ENCODE measurements around the gene ARHGEF17. TPM values are rescaled to one million over a fixed set of nuclear protein-coding genes. Genes with fewer than 3 reads are reported as not detected.

ARHGEF17 gene
- total and polyA plus RNA-seq, 4 donors: 2.6 to 12.6 (median 5.7) TPM

GRCh38 chr11:73391665-73392064 is 83.6 kb downstream of the ARHGEF17 start:
- no peak for DNase-seq (ENCODE audit: low spot score)
- no peak for TF ChIP-seq JUND (IDR thresholded peaks at IDR 0.05)
- TF ChIP-seq ZBTB33 (IDR thresholded peaks at IDR 0.05): no peak
- TF ChIP-seq TAF1 (conservative IDR thresholded peaks at IDR 0.05): no peak
- Histone ChIP-seq H3K36me3 (ENCODE audit: control insufficient read depth in 4 of 4, insufficient read depth in 3 of 4, low read depth in 1 of 4, low read length in 3 of 4) (no peaks in the 10 kb centered on the region), H3K27me3 (ENCODE audit: control insufficient read depth in 4 of 4, insufficient read depth in 4 of 4, low read length in 3 of 4) (no peaks in the 10 kb centered on the region), H3K9ac (ENCODE audit: low read depth in 1 of 2, low read length in 2 of 2) (no peak overlapping the region), H3K27ac (ENCODE audit: low read depth in 1 of 2, low read length in 2 of 2) (no peak overlapping the region), H3K4me3 (ENCODE audit: low read depth in 1 of 3, low read length in 3 of 3) (no peak overlapping the region), H3K4me1 (ENCODE audit: control insufficient read depth in 4 of 4, insufficient read depth in 4 of 4, low read length in 3 of 4) (peaks cover 0 to 3% (median 0%) of the 10 kb centered on the region in 4 donors), H3K9me3 (ENCODE audit: control insufficient read depth in 4 of 4, low read length in 3 of 4) (no peaks in the 10 kb centered on the region)
- 94% methylated on average over 10 of the region's 10 CpGs for WGBS

- TF ChIP-seq REST (IDR thresholded peaks at IDR 0.05) (no peak), FOXA2 (IDR thresholded peaks at IDR 0.05) (no peak), TAF1 (conservative IDR thresholded peaks at IDR 0.05) (no peak), CTCF (IDR thresholded peaks at IDR 0.05; ENCODE audit: low read depth, low read length, missing input control) (no peak), HNF4A (conservative IDR thresholded peaks at IDR 0.05) (no peak), RAD21 (IDR thresholded peaks at IDR 0.05) (no peak), JUND (IDR thresholded peaks at IDR 0.05) (no peak), YY1 (IDR thresholded peaks at IDR 0.05) (no peak), GABPA (IDR thresholded peaks at IDR 0.05 in 1 of 2, conservative IDR thresholded peaks at IDR 0.05 in 1 of 2) (no peak), RXRA (IDR thresholded peaks at IDR 0.05) (no peak), EGR1 (IDR thresholded peaks at IDR 0.05; ENCODE audit: low read depth in 2 of 2) (no peak)
- H3K27me3 ChIP-seq (ENCODE audit: control insufficient read depth in 4 of 4, insufficient read depth in 4 of 4, low read length in 3 of 4): no peaks in the 10 kb centered on the region
- H3K4me3 ChIP-seq (ENCODE audit: low read depth in 1 of 3, low read length in 3 of 3): no peak overlapping the region
- no peaks in the 10 kb centered on the region for H3K9me3 ChIP-seq (ENCODE audit: control insufficient read depth in 4 of 4, low read length in 3 of 4)
- H3K27ac ChIP-seq (ENCODE audit: low read depth in 1 of 2, low read length in 2 of 2): no peak overlapping the region
- no peak overlapping the region for H3K9ac ChIP-seq (ENCODE audit: low read depth in 1 of 2, low read length in 2 of 2)
- H3K4me1 ChIP-seq (ENCODE audit: control insufficient read depth in 4 of 4, insufficient read depth in 4 of 4, low read length in 3 of 4): peaks cover 0 to 3% (median 0%) of the 10 kb centered on the region in 4 donors
- 95% methylated on average over 31 of the region's 31 CpGs for WGBS
- H3K36me3 ChIP-seq (ENCODE audit: control insufficient read depth in 4 of 4, insufficient read depth in 3 of 4, low read depth in 1 of 4, low read length in 3 of 4): no peaks in the 10 kb centered on the region
- no peak for DNase-seq (ENCODE audit: low spot score)
Measured at GRCh38 chr11:73392108-73393010, 84.3 kb downstream of the ARHGEF17 start.

Measured in liver (tissue), 9 donors.